Measurements from ENCODE around the gene SLC25A34.

SLC25A34 gene

DNA sequence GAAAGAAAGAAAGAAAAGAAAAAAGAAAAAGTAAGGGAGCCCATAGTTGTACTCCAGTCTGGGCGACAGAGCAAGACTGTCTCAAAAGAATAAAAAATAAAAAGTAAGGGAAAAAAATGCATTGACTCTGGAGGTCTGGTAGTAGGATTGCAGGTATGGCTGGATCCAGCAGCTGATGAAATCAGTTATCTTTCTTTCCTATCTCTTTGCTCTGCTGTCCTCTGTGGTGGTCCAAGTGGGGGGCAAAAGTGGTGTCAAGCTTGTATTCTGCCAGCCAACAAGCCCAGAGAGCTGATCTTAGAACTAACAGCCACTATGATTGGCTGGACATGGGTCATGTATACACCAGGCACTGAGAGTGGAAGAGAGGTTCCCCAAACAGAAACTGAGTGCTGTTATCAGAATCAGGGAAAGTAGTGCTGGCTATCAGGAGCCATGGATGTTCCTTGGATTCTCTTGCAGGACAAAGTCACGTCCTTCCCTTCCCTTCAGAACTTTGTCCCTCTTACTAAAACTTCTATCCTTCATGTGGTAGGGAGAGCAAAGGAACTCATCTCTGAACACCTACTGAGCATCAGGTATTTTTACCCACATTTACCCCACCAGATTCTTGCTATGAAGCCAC, 19.1 kb downstream of the SLC25A34 start:
- no peak for DNase-seq

DNA sequence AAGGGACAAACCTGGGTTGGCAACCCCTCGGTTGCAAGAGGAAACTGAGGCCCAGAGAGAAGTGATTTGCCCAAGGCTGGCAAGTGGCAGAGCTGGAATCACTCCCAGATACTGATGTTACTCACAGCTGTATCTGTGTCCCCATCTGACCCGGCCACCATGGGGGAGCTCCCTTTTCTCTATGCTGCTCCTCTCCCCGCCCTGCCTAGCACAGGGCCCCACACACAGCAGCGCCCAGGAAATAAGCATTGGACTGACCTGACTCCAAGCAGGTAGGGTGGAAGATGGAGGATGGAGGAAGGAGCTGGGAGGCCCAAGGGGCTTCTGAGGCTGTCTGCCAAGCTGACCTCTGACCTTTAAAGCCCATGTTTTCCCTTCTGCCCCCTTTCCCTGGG, 19.6 kb downstream of the SLC25A34 start:
- no peak for DNase-seq

DNA sequence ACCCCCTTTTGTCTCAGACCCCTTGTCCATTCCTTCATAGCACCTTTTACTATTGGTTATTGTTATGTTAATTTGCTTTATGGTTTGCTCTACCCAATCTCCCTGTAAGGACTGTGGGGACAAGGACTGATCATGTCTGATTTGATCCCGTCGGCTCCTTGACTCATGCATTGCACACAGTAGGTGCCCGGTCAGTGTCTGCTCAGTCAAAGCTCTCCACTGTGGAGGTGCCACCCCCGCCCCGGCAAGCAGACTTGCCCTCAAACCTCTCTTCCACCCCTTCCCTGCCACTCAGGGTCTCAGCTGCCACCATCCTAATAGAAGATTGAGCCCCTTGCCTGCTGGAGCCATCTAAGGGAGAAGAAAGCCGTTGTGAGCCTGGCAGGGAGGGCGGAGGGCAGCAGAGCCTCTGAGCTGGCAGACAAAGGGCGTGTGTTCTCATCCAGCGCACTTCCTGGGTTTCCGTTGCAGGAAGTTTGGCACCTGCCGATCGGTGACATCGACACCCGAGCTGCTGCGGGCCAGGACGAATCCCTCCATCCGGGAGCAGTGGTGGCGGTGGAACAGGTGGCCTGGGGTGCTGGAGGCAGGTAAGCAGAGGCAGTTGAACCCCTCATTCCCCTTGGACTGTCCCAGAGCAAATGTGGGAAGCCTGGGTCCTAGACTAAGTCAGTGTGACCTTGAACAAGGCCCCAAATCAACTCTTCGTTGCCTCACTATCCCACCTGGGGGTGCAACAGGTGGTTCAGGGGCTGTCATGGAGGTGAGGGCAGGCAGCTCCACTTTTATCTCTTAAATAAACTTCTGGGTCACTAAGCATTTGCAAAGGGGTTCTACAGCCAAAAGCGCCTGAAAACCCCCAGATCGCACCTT, 20.3 kb downstream of the SLC25A34 start:
- DNase-seq = peak; percentile 45

DNA sequence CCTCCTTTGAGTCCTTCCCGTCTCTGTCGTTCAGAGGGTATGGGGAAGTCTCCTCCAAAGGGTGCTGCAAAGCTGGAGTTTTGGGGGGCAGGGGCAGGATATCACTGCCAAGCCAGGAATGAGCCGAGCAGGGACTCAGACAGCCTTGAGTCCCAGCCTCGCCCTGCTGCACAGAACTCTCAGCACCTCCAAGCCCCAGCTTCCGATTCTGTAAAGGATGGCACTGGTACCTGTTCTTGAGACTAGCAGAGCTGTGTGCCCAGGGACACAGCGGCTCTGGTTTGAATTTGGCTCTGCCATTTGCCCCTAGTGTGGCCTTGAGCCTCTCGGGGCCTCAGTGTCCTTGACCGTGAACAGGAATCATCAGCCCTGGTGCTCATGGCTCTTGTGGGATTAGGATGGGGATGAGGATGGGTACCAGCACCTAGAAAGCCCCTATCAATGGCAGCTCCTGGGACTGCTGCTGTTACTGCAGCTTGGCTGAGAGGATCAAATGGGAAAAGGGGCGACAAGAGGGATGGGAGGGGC, 21.0 kb downstream of the SLC25A34 start:
- no peak for DNase-seq

DNA sequence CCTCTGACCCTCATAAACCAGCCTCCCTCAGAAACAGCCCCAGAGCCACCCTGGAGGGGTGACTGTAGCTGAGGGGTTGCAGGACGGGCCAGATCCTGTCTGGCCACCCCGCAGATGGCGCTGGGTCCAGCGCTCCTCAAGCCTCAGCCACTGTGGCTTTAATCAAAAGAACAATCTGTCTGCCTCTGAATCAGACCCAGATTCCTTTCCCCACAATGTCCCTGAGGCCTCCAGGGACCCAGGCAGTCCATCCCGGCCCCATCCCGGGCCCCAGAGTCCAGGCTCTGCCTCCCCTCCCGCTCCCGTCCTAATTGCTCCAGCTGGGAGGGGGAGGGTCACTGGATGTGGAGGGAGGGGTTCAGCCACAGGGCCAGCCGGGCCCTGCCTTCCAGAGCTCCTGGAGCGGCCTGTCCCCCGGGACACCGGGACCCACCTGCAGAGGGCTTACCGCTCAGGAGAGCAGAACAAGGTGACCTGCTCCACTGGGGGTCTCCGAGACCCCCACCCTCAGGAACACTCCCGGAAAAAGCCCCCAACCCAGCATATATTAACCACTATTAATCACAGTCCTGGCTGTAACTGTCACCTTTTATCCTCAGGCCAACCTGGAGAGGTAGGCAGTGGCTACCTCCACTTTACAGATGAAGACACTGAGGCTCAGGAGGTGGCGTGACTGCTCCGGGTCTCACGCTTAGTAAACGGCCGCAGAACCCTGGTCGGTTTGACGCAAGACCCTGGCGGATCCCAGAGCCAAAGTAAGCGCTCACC, 21.7 kb downstream of the SLC25A34 start:
- DNase-seq = no peak

DNA sequence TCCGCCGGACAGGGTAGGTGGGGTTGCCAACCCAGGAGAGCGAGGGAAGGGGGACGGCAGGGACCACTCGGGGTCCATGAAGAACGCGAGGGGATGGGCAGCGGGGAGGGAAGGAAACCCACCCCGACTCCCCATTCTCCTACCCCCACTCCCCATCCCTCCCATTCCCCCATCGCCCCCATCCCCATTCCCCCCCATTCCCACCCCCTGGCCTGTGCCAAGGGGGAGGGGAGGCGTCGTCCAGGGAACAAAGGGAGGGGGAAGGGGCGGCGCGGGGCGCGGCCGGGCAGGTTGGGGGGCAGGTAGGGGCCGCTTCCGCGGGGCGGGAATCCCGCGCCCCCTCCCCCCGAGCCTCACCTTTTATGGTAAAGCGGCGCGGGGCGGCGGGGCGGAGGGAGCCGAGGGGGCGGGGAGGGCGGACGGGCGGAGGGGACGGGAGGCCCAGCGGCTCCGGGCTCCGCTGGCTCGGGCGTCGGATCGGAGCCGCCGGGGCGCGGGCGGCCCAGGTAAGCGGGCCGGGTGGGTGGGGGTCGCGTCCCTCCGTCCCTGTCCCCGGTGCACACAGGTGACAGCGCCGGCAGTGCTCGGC, 22.4 kb downstream of the SLC25A34 start, which contains the start of gene FBLIM1:
Gene FBLIM1 (plus strand): TSS at position 453 of the 589 bp plus-strand sequence. CDS start 6,189 bp downstream, outside the sequence.
- peak; percentile 43 for DNase-seq

DNA sequence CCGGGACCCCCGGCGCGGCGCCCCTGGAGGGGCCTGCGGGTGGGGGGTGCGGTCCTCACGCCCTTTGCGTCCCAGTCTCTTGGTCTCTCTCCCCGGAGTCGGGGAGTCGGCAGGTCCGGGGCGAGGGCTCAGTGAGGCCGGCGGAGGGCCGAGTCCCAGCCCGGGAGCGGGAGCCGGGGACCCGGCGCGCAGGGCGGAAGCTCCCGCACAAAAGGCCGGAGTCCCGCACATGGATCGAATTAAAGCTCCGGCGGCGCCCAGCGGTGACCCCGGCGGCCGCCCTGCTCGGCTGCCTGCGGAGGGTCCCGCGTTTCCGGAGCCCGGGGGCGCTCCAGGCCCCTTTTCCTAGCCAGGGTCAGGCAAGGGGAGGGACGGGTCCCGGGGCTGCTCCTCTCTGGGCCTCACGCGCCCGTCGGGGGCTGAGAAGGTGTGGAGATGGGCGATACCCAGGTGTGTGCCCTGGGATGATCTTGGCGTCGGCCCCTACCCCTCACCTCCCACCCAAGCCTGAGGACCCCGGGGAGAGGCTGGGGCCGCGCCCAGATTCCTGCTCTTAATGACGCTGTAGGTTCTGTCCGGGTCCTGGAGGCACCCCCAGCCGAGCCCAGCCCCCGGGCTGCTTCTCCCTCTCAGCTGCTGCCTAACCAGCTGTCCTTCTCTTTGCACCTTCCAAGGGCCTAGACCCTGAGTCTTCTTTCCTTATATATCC, 23.0 kb downstream of the SLC25A34 start:
- no peak for DNase-seq

DNA sequence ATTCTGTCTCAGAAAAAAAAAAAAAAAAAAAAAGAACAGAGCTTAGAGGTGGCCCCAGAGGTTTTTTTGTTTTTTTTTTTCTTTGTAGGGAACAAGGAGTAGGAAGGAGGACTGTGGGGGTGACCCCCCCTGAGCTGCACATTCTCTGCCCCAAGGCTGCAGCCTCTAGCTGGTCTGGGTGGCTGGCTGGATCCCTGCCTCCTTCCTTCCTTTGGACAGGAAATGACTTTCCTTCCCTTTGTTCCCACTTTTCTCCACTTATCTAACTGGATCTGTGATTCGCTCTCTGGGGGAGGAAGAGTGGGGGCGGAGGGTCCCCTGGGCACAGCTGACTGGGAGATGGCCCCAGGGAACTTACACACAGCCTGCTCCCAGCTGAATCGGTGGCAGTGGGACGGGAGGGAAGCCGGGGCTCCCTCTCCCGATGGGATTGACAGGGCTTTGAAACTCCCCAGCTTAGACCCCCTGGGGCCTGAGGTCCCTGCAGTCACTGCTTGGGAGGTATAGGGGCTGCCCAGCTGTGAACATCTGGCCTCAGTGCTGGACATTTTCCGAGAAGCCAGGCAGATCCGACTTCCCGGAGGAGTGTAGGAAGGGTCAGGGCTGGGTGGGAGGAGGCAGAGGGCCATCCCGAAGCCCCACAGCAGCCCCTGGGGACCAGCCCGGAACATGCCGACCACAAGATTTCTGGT, 24.6 kb downstream of the SLC25A34 start:
- DNase-seq = no peak

DNA sequence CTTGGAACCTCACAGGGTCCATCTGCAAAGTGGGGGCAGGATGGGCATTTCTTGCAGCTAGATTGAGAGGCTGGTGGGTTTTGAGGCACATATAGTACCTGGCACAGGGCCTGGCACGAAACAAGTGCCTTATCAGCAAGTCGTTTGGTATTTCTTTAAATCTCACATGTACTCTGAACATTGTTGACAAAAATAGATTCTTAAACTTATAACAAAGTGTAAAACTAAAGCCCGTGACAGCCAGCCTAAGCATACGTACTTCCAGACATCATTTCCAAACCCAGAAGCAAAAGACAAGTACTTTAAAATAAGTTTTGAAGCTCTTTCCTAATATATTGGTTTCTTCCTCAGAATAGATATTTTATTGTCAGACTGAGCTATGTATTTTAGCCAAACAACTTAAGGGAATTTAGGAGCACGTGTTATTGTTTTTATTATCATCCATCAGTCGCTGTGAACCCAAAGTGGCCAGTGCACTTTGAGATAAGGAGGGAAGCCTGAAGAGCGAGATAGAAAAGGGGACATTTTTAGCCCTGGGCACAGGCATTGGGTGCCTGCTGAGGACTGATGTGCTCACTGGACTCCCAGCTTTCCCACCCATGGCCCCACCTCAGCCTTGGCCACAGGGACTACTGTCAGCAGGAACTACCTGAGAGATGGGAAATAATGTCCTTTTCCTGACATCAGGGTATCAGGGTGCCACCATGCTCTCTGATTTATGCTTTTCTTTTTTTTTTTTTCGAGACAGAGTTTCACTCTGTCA, 25.5 kb downstream of the SLC25A34 start:
- DNase-seq = no peak

DNA sequence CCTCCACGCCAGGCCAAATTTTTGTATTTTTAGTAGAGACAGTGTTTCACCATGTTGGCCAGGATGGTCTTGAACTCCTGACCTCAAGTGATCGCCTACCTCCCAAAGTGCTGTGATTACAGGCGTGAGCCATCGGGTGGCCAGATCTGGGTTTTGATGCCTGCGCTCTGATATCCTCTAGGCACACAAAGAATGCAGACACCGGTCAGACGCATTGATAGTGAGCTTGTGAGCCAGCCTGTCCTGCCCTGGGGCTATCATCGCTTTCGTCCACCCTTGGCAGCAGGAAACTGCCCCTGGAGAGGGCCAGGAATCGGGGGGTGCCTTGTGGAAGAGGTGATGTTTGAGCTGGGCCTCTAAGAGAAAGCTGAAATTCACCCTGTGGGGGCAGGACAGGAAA, 26.5 kb downstream of the SLC25A34 start:
- no peak for DNase-seq

DNA sequence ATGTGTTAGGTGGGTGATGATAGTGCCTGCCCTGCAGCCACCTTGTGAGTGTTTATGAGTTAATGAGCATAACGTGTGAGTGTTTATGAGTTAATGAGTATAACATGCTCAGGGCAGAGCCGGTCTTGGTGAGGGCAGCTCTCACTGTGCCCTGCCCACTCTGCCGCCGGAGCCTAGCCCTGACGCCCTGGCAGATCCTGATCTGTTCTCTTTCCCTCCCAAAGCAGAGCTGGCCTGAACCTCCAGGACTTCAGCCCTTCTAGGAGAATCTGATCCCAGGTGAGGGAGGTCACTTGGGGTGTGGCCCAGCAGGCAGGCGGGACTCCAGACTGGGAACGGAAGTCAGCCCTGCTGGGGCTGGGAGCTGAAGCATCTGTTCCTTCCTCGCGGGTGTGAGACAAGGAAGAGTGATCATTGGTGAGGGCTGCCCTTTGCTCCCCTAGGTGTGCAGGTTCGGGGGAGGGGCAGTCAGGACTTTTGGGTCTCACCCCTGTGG, 28.3 kb downstream of the SLC25A34 start:
- DNase-seq = no peak

DNA sequence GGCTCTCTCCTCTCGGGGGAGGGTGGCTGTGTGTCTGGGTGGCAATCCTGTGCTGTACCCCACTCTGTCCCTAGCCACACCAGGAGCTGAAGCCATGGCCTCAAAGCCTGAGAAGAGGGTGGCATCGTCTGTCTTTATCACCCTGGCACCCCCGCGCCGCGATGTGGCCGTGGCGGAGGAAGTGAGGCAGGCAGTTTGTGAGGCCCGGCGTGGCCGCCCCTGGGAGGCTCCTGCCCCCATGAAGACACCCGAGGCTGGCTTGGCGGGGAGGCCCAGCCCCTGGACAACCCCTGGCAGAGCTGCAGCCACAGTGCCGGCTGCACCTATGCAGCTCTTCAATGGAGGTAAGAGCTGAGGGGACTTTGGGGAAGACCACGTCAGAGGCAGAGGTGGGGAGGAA, 28.8 kb downstream of the SLC25A34 start:
- DNase-seq = no peak

DNA sequence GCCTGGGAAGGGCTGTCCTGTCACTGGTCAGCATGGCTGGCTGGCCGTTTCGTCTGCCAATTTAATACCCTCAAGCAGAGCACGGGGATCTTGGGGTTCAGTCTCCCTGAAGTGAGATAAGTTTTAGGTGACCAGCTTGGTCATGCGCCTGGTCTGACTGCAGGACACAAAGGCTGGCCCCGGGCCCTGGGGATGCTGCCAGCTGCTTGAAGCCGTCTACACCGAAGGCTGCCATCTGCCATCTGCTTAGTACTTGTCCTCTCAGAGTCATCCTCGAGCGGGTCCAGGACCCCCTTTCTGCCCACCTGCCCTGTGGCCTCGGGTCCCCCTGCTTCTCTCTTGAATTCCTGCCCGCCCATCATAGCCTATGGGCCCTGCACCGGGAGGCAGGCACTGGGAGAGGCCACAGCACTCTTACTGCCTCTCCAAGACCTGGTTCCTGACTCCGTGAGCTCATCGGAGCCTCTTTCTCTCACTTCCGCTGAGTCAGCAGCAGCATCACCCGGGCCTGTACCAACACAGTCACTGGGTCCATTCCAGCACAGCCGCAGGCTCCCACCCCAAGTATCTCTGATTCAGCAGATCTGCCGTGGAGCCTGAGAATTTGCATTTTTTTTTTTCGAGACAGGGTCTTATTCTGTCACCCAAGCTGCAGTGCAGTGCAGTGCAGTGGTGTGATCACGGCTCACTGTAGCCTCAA, 29.6 kb downstream of the SLC25A34 start:
- no peak for DNase-seq

DNA sequence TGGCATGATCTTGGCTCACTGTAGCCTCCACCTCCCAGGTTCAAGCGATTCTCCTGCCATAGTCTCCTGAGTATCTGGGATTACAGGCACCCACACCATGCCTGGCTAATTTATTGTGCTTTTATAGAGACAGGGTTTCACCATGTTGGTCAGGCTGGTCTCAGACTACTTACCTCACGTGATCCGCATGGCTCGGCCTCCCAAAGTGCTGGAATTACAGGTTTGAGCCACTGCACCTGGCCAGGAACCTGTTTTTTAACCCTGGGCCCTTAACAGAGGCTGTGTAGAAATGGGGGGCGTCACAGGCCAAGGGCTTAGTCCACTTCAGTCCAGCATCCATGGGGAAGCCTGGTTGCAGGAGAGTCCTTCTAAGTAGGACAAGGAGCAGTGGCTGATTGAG, 31.9 kb downstream of the SLC25A34 start:
- DNase-seq = no peak

DNA sequence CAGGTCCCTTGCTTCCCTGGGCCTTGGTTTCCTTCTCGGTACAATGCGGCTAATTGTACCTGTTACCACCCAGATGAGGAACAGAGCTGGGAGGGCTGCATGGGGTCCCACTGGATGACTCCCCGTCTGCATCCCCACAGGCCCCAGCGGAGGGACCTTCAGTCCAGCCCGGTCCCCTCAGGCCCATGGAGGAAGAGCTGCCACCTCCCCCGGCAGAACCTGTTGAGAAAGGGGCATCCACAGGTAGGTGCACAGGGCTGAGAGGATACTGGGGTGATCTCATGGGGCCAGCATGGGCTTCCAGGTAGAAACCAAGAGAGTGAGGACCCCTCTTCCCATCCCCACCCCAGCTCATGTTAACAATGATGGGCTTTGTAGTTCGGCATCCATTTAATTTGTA, 32.3 kb downstream of the SLC25A34 start:
- DNase-seq = no peak

DNA sequence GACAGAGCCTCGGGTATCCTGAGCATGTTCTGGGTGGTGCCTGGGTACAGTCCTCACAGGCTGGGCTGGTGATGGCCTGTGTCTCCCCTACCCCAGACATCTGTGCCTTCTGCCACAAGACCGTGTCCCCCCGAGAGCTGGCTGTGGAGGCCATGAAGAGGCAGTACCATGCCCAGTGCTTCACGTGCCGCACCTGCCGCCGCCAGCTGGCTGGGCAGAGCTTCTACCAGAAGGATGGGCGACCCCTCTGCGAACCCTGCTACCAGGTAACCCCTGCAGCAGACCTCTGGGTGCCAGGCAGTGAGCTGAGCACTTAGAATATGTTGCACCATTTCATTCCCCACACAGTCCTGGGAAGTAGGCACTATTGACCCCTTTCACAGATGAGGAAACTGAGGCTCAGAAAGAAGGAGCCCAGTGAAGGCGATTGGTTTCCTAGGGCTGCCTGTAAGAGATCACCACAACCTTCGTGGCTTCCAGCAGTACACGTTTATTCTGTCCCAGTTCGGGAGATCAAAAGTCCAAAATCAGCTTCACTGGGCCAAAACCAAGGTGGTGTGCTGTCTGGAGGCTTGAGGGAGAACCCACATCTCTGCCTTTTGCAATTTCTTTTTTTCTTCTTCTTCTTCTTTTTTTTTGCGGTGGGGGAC, 34.4 kb downstream of the SLC25A34 start:
- DNase-seq = no peak

DNA sequence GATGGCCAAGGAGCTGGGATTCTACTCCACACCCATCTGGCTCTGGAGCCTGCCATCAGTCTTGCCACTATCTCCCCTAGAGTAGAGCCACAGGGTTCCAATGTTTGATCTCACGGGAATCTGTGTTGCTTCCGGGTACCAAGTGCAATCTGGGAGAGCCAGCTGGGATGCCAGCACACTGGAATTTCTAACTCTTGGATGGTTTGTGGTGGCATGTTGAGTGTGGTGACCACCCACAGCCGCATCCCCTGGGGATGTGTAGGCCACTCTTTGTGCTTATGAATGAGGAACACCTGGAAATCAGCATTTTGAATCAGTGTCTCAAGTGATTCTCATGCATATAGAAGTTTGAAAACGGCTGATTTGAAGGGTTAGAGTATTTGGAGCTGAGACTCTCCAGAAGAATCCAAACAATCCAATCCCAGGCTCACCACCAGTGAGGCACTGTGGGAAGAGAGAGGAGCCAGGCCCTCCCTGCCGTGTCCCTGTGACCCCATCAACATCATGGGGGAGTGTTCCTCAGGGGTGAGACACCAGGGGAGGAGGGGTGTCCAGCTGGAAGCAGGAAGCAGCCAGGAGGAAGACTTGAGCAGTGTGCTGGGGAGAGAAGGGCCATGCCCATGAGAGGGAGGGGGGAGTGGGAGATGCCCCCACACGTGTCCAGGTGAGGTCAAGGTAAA, 35.9 kb downstream of the SLC25A34 start:
- no peak for DNase-seq

DNA sequence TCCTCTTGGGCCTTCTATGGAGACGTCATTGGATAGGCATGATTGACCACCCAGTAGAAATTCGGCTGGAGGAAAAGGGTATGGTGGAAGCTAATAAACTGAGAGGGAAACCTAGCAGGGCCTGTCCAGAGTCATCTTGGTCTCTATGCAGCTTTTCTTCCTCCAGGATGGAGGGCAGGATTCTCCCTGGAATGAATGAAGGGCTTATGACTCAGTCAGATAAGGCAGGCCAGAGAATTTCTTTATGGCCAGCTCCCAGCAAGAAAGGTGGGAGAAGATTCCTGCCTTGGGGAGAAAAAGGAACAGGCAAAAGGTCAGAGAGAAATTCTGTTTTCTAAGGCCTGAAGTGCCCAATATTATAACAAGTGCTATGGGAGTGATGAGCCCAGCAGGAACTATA, 39.6 kb downstream of the SLC25A34 start:
- DNase-seq = no peak
